Vagina (tissue), 2 donors: ENCODE measurements around the gene SLC17A4.

Source experiments
- CTCF ChIP-seq, 3 experiments: fragments of 450-650 bp in 2 of 3; fragments of 200-600 bp in 1 of 3; sonication (generic) in 1 of 3; IDR thresholded peaks; one replicate each; pipeline ENCODE4 v1.5.1; 2017 to 2019; ENCODE audit warnings: antibody characterized with exemption in 3 of 3, mild to moderate bottlenecking in 2 of 3, moderate library complexity in 2 of 3
- POLR2A ChIP-seq, 2 donors: fragments of 450-650 bp; IDR thresholded peaks; one replicate each; pipeline ENCODE4 v1.6.1; 2017; ENCODE audit warnings: antibody characterized with exemption in 2 of 2, mild to moderate bottlenecking in 2 of 2, moderate library complexity in 2 of 2

- no peak for TF ChIP-seq CTCF (IDR thresholded peaks at IDR 0.05)
- no peak for TF ChIP-seq POLR2A (IDR thresholded peaks at IDR 0.05)
Observed at GRCh38 chr6:25801436-25801835, 46.9 kb downstream of the SLC17A4 start.
